Kidney (tissue), 14 donors: ENCODE data around the gene CDC42EP3. TPM values are rescaled to one million over a fixed set of nuclear protein-coding genes. Genes with fewer than 3 reads are reported as not detected.
A peak's percentile ranks its signal among the peaks of the same experiment; 100 is the strongest.

Source experiments
- DNase-seq, 5 donors: peaks; one replicate each; pipeline ENCODE4 v3.0.0-alpha.2; 2013 to 2020
- FAIRE-seq: peaks from 2 replicates; lab custom pipeline; 2012; peaks lifted over from hg19 to GRCh38; lab: Jason Lieb, UNC
- H3K27ac ChIP-seq, 2 donors: one replicate each; pipeline ENCODE4 v1.7.0; 2013; ENCODE audit warnings: low read depth in 2 of 2, low read length in 2 of 2, inconsistent platforms in 1 of 2
- H3K27me3 ChIP-seq: one replicate; pipeline ENCODE4 v1.7.1; 2013; ENCODE audit warnings: low read length, inconsistent platforms; ENCODE audit not compliant: control insufficient read depth, insufficient read depth
- H3K36me3 ChIP-seq, 3 donors: one replicate each; pipeline versions ENCODE4 v1.7.0 to v1.7.1; 2013; ENCODE audit warnings: low read length in 3 of 3, control low read depth in 1 of 3, inconsistent platforms in 1 of 3; ENCODE audit not compliant: insufficient read depth in 3 of 3, control insufficient read depth in 2 of 3
- H3K4me1 ChIP-seq, 3 donors: one replicate each; pipeline versions ENCODE4 v1.7.0 to v1.7.1; 2013; ENCODE audit warnings: low read length in 3 of 3, inconsistent platforms in 1 of 3, low read depth in 1 of 3; ENCODE audit not compliant: control insufficient read depth in 2 of 3, insufficient read depth in 2 of 3
- H3K4me3 ChIP-seq, 3 donors: one replicate each; pipeline versions ENCODE4 v1.7.0 to v1.8.1; 2013; ENCODE audit warnings: low read length in 3 of 3, control low read depth in 1 of 3, inconsistent platforms in 1 of 3
- H3K9ac ChIP-seq, 3 donors: one replicate each; pipeline versions ENCODE4 v1.7.0 to v1.7.1; 2013; ENCODE audit warnings: low read length in 3 of 3, control low read depth in 1 of 3, inconsistent platforms in 1 of 3
- H3K9me3 ChIP-seq, 3 donors: one replicate each; pipeline versions ENCODE4 v1.7.0 to v1.7.1; 2013; ENCODE audit warnings: low read length in 3 of 3, control low read depth in 1 of 3, inconsistent platforms in 1 of 3; ENCODE audit not compliant: control insufficient read depth in 2 of 3, insufficient read depth in 1 of 3
- CTCF ChIP-seq: IDR thresholded peaks from 3 replicates; pipeline ENCODE4 v1.5.1; 2012; ENCODE audit warnings: mild to moderate bottlenecking, moderate library complexity, borderline replicate concordance; ENCODE audit not compliant: insufficient read depth; ENCODE audit errors: extremely low read depth
- intact Hi-C: fragments of 100-400 bp; cut with DNase I; formaldehyde crosslinking; loops from one replicate; pipeline ENCODE4 v1.11.1; 2022
- polyA plus RNA-seq: library from polyadenylated mRNA; stranded (reverse); fragments of 350-450 nt; fragmentation: Illumina TruSeq; extraction: RNeasy Lipid Tissue Mini Kit (QIAGEN cat#74804); gene quantifications from one replicate; pipeline ENCODE4 v1.2.3, GENCODE V29; 2014; ENCODE audit warnings: low read depth, low replicate concordance; ENCODE audit not compliant: insufficient read depth
- total RNA-seq: library from RNA; stranded (reverse); fragmentation: NEBNext Ultra II Directional; extraction: Animal tissue kit (Norgen Biotek cat#: 25700); gene quantifications from one replicate; pipeline ENCODE4 v1.2.1, GENCODE V29; 2021
- donor health status: control.
- donor health status: control.
- donor health status: control.
- donor health status: control.
- donor health status: control.
- donor health status: DM: yes; HTN: yes; CAD: no.
- donor health status: Normal renal cell carcinoma (clear cell type).

Gene CDC42EP3
- total and polyA plus RNA-seq, 2 donors from 2014 or later: 21.3 to 34.1 TPM

- no peak for TF ChIP-seq CTCF
- intact Hi-C loops: no loop called here
- FAIRE-seq: no peak
- Histone ChIP-seq H3K27ac (no peak overlapping the region), H3K27me3 (no peaks in the 10 kb centered on the region), H3K9ac (no peak overlapping the region), H3K9me3 (no peaks in the 10 kb centered on the region), H3K36me3 (no peaks in the 10 kb centered on the region), H3K4me1 (no peaks in the 10 kb centered on the region), H3K4me3 (no peak overlapping the region)
- DNase-seq: no peak
These were observed 54.1 kb downstream of the CDC42EP3 start for GRCh38 chr2:37617119-37617892.

GRCh38 chr2:37616677-37617005, 54.8 kb downstream of the CDC42EP3 start:
- Histone ChIP-seq H3K36me3 (no peaks in the 10 kb centered on the region), H3K27ac (no peak overlapping the region), H3K4me3 (no peak overlapping the region), H3K9ac (no peak overlapping the region), H3K4me1 (no peaks in the 10 kb centered on the region), H3K9me3 (no peaks in the 10 kb centered on the region), H3K27me3 (no peaks in the 10 kb centered on the region)
- DNase-seq (no peak), FAIRE-seq (no peak)
- no peak for TF ChIP-seq CTCF
- intact Hi-C loops: no loop called here

- H3K9me3 ChIP-seq: no peaks in the 10 kb centered on the region
- no peaks in the 10 kb centered on the region for H3K4me1 ChIP-seq
- no peaks in the 10 kb centered on the region for H3K36me3 ChIP-seq
- no peak for TF ChIP-seq CTCF
- no peaks in the 10 kb centered on the region for H3K27me3 ChIP-seq
- no peak overlapping the region for H3K9ac ChIP-seq
- H3K27ac ChIP-seq: peak overlapping the region in 1 of 2 donors; percentile 13
- DNase-seq (peak in 1 of 5 donors; percentile 71), FAIRE-seq (no peak)
- intact Hi-C loops: no loop called here
- H3K4me3 ChIP-seq: no peak overlapping the region
These were observed 55.4 kb downstream of the CDC42EP3 start for GRCh38 chr2:37615804-37616676.
